LNCaP clone FGC (cell line): ENCODE data around the gene TMPRSS5.

Source experiments
- DNase-seq: peaks from one replicate; pipeline ENCODE4 v3.0.0-alpha.2; 2011; ENCODE audit warnings: low read depth
- H3K4me3 ChIP-seq: 2 replicates; pipeline ENCODE4 v1.5.1; 2011; ENCODE audit warnings: mild to moderate bottlenecking, low read depth, low read length, control low read depth
- TF ChIP-seq, protein P1 (sequence below): IDR thresholded peaks from 2 replicates; pipeline ENCODE4 v1.5.1; 2012; ENCODE audit warnings: mild to moderate bottlenecking; ENCODE audit not compliant: control insufficient read depth, insufficient read depth; ENCODE audit errors: extremely low read depth

Gene TMPRSS5

DNA sequence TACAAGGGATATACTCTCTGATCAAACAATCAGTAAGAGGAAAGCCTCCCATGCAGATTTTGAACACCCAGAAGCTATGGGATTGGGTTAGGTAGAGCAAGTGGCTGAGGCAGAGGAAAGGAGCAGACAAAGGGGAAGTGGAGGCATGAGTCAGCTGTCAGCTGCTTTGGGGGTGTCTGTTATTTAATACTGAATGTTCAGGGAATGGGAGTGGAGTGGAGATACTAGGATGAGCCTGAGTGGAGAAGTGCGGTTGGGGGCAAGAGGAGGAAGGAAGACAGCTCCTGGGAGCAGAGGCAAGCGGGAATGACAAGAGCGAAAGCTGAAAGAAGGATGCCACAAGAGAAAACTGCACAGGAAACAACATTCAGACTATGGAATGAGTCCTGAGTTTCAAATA is 22.7 kb upstream of the TMPRSS5 start:
- TF ChIP-seq, protein P1, sequence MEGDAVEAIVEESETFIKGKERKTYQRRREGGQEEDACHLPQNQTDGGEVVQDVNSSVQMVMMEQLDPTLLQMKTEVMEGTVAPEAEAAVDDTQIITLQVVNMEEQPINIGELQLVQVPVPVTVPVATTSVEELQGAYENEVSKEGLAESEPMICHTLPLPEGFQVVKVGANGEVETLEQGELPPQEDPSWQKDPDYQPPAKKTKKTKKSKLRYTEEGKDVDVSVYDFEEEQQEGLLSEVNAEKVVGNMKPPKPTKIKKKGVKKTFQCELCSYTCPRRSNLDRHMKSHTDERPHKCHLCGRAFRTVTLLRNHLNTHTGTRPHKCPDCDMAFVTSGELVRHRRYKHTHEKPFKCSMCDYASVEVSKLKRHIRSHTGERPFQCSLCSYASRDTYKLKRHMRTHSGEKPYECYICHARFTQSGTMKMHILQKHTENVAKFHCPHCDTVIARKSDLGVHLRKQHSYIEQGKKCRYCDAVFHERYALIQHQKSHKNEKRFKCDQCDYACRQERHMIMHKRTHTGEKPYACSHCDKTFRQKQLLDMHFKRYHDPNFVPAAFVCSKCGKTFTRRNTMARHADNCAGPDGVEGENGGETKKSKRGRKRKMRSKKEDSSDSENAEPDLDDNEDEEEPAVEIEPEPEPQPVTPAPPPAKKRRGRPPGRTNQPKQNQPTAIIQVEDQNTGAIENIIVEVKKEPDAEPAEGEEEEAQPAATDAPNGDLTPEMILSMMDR, result no peak
- no peak for DNase-seq
- H3K4me3 ChIP-seq, result no peak overlapping the region

DNA sequence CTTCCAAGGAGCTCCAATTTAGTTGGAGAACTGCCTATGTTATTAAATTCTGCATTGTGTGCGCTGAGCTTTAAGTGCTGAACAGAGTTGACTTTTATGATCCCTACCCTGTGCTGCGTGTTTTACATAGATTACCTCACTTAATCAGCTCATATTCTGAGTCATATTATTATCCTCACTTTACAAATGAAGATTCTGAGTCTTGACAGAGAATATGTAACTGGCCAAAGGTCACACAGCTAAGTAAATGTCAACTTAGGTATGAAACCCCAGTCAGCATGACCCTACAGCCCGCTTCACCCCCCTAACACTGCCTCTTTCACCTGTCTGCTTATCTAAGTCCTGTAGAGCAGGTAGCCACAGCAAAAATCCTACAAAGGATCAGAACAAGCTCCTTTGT is 19.8 kb upstream of the TMPRSS5 start:
- DNase-seq, result peak; percentile 3
- TF ChIP-seq, protein P1, result no peak
- H3K4me3 ChIP-seq, result no peak overlapping the region

DNA sequence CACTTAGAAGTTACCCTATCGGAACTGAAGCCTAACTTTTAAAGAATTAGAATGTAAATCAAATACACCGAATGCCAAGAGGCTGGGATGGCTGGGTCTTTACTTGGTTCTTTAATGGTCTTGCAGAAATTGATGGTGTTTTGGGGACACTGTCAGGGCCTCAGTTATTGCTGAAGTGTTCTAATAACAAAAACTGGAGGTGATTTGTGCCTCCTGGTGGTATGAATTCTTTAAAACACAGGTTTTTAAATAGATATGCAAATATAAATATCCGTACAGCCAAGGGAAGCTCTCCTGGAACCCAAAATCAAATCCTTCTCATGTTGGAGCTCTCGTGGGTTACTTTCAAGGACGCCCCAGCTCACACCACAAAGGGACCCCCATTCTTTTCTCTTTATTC is 19.3 kb upstream of the TMPRSS5 start:
- TF ChIP-seq, protein P1, result no peak
- H3K4me3 ChIP-seq, result no peak overlapping the region
- no peak for DNase-seq

DNA sequence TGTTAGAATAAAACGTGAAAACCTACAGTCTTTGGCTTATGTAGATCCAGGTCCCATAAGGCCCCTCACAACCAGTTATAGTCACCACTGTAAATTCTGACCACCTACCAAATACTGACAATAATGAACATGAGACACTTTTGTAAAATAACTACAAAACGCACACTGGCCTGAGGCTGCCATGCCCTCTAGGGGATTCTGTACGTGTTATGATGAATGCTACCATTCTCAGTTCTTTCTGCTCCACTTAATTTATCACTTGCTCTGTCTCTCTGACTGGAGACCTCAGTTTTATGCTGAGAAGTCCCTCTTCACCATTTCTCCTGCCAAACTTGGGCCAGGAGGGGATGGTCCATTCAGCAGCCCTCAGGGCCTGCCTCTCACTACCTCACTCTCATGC is 18.7 kb upstream of the TMPRSS5 start:
- TF ChIP-seq, protein P1, result no peak
- DNase-seq, result no peak
- H3K4me3 ChIP-seq, result no peak overlapping the region

DNA sequence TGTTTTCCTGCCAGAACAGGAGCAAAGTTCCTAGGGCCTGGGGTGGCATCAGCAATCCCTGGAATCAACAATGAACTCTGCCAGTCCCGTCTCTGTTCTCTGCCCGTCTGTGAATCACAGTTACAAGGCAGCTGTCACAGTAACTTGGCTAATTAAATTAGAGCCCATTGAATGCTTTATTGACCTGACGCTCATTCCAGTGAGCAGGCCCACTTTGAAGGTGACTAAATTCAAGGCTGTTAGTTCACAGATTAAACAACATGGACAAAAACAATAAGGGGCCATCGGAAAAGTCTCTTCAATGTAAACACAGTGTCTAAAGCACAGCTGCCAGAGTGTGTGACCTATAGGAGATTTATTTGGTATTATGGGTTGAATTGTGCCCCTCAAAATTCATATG is 17.7 kb upstream of the TMPRSS5 start:
- H3K4me3 ChIP-seq, result no peak overlapping the region
- DNase-seq, result no peak
- TF ChIP-seq, protein P1, result no peak

- no peak for DNase-seq
- TF ChIP-seq, protein P1, result no peak
- H3K4me3 ChIP-seq, result no peak overlapping the region
Observed at GRCh38 chr11:113722934-113723333, 16.8 kb upstream of the TMPRSS5 start.

GRCh38 chr11:113722221-113722620 is 16.1 kb upstream of the TMPRSS5 start:
- TF ChIP-seq, protein P1, result no peak
- DNase-seq, result no peak

More at GRCh38 chr11:113722221-113722620, 16.1 kb upstream of the TMPRSS5 start:
- no peak overlapping the region for H3K4me3 ChIP-seq
